Thyroid gland (tissue), 4 donors: ENCODE data around the gene SMIM41. TPM values are rescaled to one million over a fixed set of nuclear protein-coding genes. Genes with fewer than 3 reads are reported as not detected.

ENCODE experiments used
- DNase-seq, 2 donors: peaks; one replicate each; pipeline ENCODE4 v3.0.0-alpha.2; 2019
- H3K27ac ChIP-seq, 3 donors: fragments of 200-600 bp; sonication (generic); 1 replicate in 2 of 3; 2 replicates in 1 of 3; pipeline ENCODE4 v1.5.1; 2016 to 2019; ENCODE audit warnings: mild to moderate bottlenecking in 1 of 3, moderate library complexity in 1 of 3
- H3K27me3 ChIP-seq: fragments of 200-600 bp; sonication (generic); one replicate; pipeline ENCODE4 v1.5.1; 2019
- H3K36me3 ChIP-seq, 2 donors: fragments of 200-600 bp; sonication (generic); one replicate each; pipeline ENCODE4 v1.5.1; 2016 to 2019
- H3K4me1 ChIP-seq, 2 donors: fragments of 200-600 bp; sonication (generic); one replicate each; pipeline ENCODE4 v1.5.1; 2017 to 2019
- H3K4me3 ChIP-seq, 3 donors: fragments of 200-600 bp; sonication (generic); replicated peaks in 1 of 3; 1 replicate in 2 of 3; 2 replicates in 1 of 3; pipeline ENCODE4 v1.5.1; 2016; ENCODE audit warnings: mild to moderate bottlenecking in 1 of 3
- H3K9me3 ChIP-seq: fragments of 200-600 bp; sonication (generic); one replicate; pipeline ENCODE4 v1.5.1; 2017
- CTCF ChIP-seq, 6 experiments: fragments of 200-600 bp in 3 of 6; fragments of 450-650 bp in 3 of 6; sonication (generic) in 3 of 6; IDR thresholded peaks; one replicate each; pipeline ENCODE4 v1.5.1; 2016 to 2019; ENCODE audit warnings: antibody characterized with exemption in 6 of 6, mild to moderate bottlenecking in 2 of 6, inconsistent platforms in 1 of 6, moderate library complexity in 1 of 6
- POLR2A ChIP-seq, 2 donors: fragments of 450-650 bp; IDR thresholded peaks; one replicate each; pipeline ENCODE4 v1.6.1; 2017; ENCODE audit warnings: antibody characterized with exemption in 2 of 2, mild to moderate bottlenecking in 2 of 2, moderate library complexity in 1 of 2
- WGBS, 2 donors: methylation state at CpG; one replicate each; pipeline ENCODE4 v1.1.5; 2017; 5-methylcytosine and 5-hydroxymethylcytosine counted together
- intact Hi-C: fragments of 100-400 bp; cut with DNase I; formaldehyde crosslinking; loops from one replicate; pipeline ENCODE4 v1.15.1; 2023
- total RNA-seq, 4 donors: library from RNA; depleted of rRNA; stranded (reverse); fragments of >200 nt; gene quantifications; one replicate each; pipeline ENCODE4 v1.2.3, GENCODE V29; 2016

SMIM41 gene
- total RNA-seq, 4 donors from 2014 or later, result 0.67 TPM; not detected in 3

DNA sequence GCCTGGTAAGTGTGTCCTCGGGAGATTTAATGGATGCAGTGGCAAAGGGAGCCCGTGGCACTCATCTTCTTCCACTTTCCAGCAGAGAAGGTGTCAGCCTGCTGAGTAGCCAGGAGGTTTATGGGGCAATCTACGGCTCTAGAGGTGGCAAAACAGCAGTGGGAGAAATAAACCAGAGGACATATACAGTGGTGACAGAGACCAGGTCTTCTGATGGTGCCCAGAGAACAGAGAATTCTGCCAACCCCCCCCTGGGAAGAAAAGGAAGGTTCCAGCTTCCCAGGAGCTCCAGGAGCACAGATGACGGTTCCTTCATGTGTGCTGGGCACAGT is 43.0 kb downstream of the SMIM41 start:
- TF ChIP-seq POLR2A (IDR thresholded peaks at IDR 0.05), result no peak
- TF ChIP-seq CTCF (IDR thresholded peaks at IDR 0.05), result no peak
- DNase-seq, result no peak
- Histone ChIP-seq H3K27ac (no peak overlapping the region), H3K27me3 (no peaks in the 10 kb centered on the region), H3K4me3 (no peak overlapping the region), H3K36me3 (no peaks in the 10 kb centered on the region), H3K9me3 (no peaks in the 10 kb centered on the region), H3K4me1 (peaks cover 34 to 35% of the 10 kb centered on the region in 2 donors)
- intact Hi-C loops, result loop anchor here (10.0 kb wide), 1 partner anchor 98 kb away; no protein-coding TSS in a partner anchor
- 80 to 88% methylated on average over 4 of the region's 4 CpGs for WGBS, 2 donors

DNA sequence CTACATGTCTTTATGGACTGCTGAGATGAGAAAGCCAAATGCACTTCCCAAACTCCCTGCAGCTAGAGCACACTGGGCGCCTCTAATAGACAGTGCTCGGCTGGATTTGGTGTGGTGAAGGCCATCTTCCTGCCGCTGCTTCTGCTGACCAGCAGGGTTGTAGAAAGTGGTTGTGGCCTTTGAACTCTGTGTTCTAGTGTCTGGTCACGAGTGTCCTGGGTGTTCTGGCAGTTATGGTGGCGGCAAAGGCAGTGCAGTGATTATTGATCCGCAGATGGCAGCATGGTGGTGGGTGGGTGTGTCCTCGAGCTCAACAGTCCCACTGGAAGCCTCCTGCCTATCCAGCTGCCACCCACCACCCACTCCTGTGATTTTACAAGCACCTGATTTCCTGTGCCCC is 43.4 kb downstream of the SMIM41 start:
- 92 to 93% methylated on average over 7 of the region's 7 CpGs for WGBS, 2 donors
- no peak overlapping the region for H3K27ac ChIP-seq
- peaks cover 33 to 34% of the 10 kb centered on the region in 2 donors for H3K4me1 ChIP-seq

GRCh38 chr12:52123487-52124186 is 44.1 kb downstream of the SMIM41 start:
- 61 to 68% methylated on average over 8 of the region's 8 CpGs for WGBS, 2 donors
- TF ChIP-seq CTCF (IDR thresholded peaks at IDR 0.05), result no peak
- no peak for TF ChIP-seq POLR2A (IDR thresholded peaks at IDR 0.05)
- intact Hi-C loops, result loop anchor here (10.0 kb wide), 1 partner anchor 99 kb away; no protein-coding TSS in a partner anchor
- Histone ChIP-seq H3K36me3 (no peaks in the 10 kb centered on the region), H3K27ac (no peak overlapping the region), H3K4me1 (peaks cover 26 to 34% of the 10 kb centered on the region in 2 donors), H3K27me3 (no peaks in the 10 kb centered on the region), H3K9me3 (no peaks in the 10 kb centered on the region), H3K4me3 (no peak overlapping the region)
- no peak for DNase-seq

More for the DNA sequence above, 43.4 kb downstream of the SMIM41 start:
- Histone ChIP-seq H3K36me3 (no peaks in the 10 kb centered on the region), H3K4me3 (no peak overlapping the region), H3K9me3 (no peaks in the 10 kb centered on the region), H3K27me3 (no peaks in the 10 kb centered on the region)
- DNase-seq, result no peak
- intact Hi-C loops, result loop anchor here (10.0 kb wide), 1 partner anchor 98 kb away; no protein-coding TSS in a partner anchor
- TF ChIP-seq CTCF (IDR thresholded peaks at IDR 0.05), result no peak
- TF ChIP-seq POLR2A (IDR thresholded peaks at IDR 0.05), result no peak

DNA sequence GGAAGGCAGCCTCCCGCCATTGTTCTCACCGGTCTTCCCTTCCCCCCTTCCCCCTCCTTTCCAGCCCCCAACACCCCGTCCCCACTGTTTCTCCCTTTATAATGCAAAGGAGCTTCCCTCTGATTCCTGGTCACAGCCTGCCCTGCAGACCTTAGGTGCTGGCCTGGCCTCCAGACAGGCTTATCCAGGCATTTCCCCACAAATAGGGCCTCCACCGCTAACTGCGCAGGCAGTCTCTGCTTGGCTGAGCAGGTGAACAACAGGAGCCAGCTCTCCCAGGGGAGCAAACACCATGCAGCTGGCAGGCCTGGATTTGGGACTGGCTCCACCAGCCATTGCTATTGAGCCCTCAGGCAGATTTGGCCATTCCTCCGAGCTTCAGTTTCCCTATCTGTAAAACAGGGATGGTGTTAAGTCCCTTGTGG is 46.0 kb downstream of the SMIM41 start:
- no peaks in the 10 kb centered on the region for H3K36me3 ChIP-seq
- WGBS, 2 donors, result 50 to 51% methylated on average over 5 to 6 of the region's 6 CpGs
- H3K4me3 ChIP-seq, result no peak overlapping the region
- no peaks in the 10 kb centered on the region for H3K9me3 ChIP-seq
- TF ChIP-seq CTCF (IDR thresholded peaks at IDR 0.05) (no peak), POLR2A (IDR thresholded peaks at IDR 0.05) (no peak)
- intact Hi-C loops, result loop anchor here (10.0 kb wide), 1 partner anchor 101 kb away; no protein-coding TSS in a partner anchor
- H3K27ac ChIP-seq, result peak overlapping the region; percentile 61 to 88 (median 81)
- H3K4me1 ChIP-seq, result peaks cover 12 to 22% of the 10 kb centered on the region in 2 donors
- no peaks in the 10 kb centered on the region for H3K27me3 ChIP-seq
- peak; percentile 82 to 86 for DNase-seq

DNA sequence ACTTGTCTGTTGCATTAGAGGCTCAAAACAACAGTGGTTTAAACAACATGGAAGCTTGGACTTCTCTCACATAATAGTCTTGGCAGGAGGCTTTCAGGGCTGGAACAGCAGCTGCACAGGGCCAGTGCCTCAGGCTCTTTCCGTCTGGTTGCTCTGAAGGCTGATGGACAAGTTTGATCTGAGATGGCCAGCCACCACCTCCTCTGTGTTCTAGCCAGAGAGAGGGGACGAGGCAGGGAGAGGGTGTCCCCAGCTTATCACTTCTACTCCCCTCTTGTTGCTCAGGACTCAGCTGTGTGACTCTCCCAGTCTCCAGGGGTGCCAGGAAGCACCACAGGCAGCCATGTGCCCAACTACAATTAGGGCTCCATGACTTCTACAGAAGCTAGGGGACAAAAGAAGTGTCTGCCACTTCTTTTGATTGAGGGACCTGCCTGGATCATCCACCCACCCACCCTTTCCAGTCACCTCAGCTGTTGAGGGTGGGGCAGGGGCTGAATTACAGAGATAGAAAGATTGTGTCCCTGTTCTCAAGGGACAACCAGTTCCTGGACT is 46.6 kb downstream of the SMIM41 start:
- no peak for TF ChIP-seq POLR2A (IDR thresholded peaks at IDR 0.05)
- no peak for TF ChIP-seq CTCF (IDR thresholded peaks at IDR 0.05)
- 78 to 100% methylated on average over 2 of the region's 2 CpGs for WGBS, 2 donors
- Histone ChIP-seq H3K4me3 (no peak overlapping the region), H3K36me3 (no peaks in the 10 kb centered on the region), H3K4me1 (peaks cover 12 to 22% of the 10 kb centered on the region in 2 donors), H3K27me3 (no peaks in the 10 kb centered on the region), H3K9me3 (no peaks in the 10 kb centered on the region), H3K27ac (peak overlapping the region; percentile 61 to 88 (median 81))
- no peak for DNase-seq
- intact Hi-C loops, result loop anchor here (10.0 kb wide), 1 partner anchor 101 kb away; no protein-coding TSS in a partner anchor
